Middle frontal gyrus (tissue), 1 donor: ENCODE results near the gene RHO.

Experiments used
- DNase-seq: peaks from one replicate; pipeline ENCODE4 v3.0.0-alpha.2; 2015; ENCODE audit warnings: low spot score; ENCODE audit errors: extremely low spot score

Gene RHO

DNA sequence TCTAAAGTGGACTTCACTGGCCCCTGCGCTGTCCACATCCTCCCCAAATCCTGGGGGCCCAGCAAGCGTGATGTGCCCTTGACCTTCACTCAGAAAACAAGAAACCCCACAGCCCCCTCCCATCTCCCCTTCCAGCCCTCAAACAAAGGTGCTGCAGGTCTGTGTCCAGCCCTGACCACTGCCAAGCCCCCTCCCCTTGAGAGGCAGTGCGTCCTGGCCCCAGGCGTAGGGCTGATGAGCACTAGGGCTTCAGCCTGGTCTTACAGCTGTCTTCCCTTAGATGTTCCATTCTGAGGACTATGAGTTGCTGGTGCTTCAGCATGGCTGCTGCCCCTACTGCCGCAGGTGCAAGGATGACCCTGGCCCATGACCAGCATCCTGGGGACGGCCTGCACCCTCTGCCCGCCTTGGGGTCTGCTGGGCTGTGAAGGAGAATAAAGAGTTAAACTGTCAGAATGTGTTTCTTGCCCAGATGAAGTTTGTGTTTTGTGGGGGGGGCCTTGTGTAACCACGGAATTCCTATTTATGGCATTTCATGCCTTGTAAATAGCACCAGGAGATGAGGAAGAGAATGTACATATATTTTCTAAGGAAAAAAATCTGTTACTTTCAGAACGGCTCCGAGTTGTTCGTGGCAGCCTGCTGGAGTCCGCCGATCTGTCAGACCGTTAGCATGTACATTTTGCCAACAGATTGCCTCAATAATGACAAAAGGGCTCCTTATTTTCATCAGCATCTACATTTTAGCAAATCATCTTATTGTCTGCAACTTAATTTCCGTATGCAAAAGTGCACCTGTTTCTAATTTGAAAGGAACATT, 8.3 kb upstream of the RHO start:
- DNase-seq = no peak

DNA sequence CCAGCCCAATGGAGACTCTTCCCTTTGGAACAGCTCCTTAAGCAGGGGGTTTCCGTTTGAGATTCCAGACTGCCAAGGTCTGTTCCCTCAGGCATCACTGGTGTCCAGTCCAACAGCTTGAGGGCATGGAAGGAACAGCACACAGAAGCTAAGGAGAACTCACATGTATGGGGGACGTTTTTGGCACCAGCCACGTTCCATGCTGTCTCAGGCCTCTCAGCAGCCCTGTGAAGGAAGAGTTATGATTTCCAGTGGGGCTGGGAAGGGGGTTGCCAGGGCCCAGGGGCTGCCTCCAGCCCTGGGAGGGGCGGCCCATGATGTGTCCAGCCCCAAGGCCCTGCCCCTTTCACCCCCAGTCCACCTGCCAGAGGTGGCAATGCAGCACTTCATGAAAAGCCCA, 7.5 kb upstream of the RHO start:
- no peak for DNase-seq

DNA sequence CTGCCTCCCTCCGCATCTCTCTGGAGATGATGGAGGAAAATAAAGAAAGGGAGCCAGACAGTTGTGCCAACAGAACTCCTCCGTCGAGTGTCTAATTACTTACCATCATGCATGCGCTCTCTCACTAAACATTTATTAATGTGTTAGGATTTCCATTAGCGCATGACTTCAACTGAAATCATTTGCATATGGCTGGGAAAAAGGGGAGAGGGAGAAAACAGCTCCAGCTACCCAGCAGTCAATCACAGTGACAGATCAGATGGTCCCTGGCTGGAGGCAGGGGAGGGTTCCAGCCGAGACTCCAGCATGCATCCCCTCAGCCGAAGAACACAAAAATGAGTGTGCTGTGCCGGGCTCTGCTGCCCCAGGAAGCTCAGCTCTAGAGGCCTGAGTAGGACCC, 6.8 kb upstream of the RHO start:
- DNase-seq = no peak

- DNase-seq = no peak
These were observed 5.5 kb upstream of the RHO start for GRCh38 chr3:129522953-129523352.

DNA sequence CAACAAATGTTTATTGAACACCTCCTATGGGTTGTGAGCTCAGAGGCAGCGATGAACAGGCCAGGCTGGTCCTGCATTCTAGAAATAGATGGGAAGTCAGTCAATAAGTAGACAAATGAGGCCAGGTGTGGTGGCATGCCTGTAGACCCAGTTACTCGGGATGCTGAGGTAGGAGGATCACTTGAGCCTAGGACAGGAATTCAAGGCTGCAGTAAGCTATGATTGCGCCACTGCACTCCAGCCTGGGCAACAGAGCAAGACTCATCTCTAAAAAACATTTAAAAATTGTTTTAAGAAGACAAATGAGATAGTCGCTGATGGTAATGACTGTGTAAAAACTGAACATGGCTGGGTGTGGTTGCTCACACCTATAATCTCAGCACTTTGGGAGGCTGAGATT, 4.4 kb upstream of the RHO start:
- DNase-seq = no peak

- no peak for DNase-seq
These were observed 3.0 kb upstream of the RHO start for GRCh38 chr3:129525341-129525968.

DNA sequence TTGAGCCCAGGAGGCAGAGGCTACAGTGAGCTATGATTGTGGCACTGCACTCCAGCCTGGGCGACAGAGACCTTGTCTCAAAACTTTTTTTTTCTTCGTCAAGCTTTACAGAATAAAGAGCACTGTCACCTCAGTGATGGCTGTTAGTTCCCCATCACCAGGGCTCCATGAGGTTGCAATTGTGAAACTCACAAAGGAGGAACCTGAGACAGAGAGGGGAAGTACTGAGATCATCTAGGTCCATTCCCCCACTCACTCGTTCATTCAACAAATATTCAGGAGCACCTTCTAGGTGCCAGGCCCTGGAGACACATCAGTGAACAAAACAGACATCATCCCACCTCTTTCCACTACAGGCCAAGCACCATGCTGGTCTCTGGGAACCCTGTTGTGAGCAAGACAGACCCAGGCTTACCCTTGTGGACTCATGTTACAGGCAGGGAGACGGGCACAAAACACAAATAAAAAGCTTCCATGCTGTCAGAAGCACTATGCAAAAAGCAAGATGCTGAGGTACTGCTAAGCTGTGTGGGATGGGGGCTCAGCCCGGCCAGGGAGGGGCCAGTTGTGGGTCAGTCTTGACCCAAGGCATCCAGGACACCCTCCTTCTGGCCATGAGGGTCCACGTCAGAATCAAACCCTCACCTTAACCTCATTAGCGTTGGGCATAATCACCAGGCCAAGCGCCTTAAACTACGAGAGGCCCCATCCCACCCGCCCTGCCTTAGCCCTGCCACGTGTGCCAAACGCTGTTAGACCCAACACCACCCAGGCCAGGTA, 2.1 kb upstream of the RHO start:
- no peak for DNase-seq

DNA sequence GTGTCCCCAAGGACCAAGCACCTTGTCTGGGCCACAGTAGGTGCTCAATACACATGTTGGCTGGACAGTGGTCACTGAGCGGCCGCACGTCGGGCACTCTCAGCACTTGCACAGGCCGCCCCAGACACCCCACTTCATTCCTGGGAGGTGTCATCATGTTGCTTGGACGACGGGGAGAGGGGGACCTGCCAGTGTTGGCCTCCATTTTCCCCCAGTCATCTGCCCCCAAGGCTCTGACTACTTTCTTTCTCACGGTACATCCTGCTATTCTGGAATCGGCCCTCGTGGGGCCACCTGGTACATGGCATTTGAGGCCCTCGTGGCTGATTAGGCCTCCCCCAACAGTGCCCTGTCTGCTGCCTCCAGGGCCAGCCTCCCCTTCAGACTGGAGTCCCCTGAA, 1.2 kb upstream of the RHO start:
- no peak for DNase-seq

DNA sequence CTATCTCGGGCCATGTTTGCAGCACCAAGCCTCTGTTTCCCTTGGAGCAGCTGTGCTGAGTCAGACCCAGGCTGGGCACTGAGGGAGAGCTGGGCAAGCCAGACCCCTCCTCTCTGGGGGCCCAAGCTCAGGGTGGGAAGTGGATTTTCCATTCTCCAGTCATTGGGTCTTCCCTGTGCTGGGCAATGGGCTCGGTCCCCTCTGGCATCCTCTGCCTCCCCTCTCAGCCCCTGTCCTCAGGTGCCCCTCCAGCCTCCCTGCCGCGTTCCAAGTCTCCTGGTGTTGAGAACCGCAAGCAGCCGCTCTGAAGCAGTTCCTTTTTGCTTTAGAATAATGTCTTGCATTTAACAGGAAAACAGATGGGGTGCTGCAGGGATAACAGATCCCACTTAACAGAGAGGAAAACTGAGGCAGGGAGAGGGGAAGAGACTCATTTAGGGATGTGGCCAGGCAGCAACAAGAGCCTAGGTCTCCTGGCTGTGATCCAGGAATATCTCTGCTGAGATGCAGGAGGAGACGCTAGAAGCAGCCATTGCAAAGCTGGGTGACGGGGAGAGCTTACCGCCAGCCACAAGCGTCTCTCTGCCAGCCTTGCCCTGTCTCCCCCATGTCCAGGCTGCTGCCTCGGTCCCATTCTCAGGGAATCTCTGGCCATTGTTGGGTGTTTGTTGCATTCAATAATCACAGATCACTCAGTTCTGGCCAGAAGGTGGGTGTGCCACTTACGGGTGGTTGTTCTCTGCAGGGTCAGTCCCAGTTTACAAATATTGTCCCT, 1.2 kb downstream of the RHO start:
- DNase-seq = no peak

DNA sequence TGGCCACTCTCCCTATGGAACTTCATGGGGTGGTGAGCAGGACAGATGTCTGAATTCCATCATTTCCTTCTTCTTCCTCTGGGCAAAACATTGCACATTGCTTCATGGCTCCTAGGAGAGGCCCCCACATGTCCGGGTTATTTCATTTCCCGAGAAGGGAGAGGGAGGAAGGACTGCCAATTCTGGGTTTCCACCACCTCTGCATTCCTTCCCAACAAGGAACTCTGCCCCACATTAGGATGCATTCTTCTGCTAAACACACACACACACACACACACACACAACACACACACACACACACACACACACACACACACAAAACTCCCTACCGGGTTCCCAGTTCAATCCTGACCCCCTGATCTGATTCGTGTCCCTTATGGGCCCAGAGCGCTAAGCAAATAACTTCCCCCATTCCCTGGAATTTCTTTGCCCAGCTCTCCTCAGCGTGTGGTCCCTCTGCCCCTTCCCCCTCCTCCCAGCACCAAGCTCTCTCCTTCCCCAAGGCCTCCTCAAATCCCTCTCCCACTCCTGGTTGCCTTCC, 1.9 kb downstream of the RHO start:
- no peak for DNase-seq

- DNase-seq = no peak
These were observed 2.4 kb downstream of the RHO start for GRCh38 chr3:129530821-129531220.

- DNase-seq = no peak
These were observed 3.3 kb downstream of the RHO start for GRCh38 chr3:129531699-129532098.

DNA sequence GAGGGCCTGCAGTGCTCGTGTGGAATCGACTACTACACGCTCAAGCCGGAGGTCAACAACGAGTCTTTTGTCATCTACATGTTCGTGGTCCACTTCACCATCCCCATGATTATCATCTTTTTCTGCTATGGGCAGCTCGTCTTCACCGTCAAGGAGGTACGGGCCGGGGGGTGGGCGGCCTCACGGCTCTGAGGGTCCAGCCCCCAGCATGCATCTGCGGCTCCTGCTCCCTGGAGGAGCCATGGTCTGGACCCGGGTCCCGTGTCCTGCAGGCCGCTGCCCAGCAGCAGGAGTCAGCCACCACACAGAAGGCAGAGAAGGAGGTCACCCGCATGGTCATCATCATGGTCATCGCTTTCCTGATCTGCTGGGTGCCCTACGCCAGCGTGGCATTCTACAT, 3.8 kb downstream of the RHO start:
- DNase-seq = no peak

GRCh38 chr3:129533406-129533805, 5.0 kb downstream of the RHO start:
- no peak for DNase-seq

DNA sequence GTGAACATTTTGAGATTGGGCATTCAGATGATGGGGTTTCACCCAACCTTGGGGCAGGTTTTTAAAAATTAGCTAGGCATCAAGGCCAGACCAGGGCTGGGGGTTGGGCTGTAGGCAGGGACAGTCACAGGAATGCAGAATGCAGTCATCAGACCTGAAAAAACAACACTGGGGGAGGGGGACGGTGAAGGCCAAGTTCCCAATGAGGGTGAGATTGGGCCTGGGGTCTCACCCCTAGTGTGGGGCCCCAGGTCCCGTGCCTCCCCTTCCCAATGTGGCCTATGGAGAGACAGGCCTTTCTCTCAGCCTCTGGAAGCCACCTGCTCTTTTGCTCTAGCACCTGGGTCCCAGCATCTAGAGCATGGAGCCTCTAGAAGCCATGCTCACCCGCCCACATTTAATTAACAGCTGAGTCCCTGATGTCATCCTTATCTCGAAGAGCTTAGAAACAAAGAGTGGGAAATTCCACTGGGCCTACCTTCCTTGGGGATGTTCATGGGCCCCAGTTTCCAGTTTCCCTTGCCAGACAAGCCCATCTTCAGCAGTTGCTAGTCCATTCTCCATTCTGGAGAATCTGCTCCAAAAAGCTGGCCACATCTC, 6.1 kb downstream of the RHO start:
- DNase-seq = no peak

DNA sequence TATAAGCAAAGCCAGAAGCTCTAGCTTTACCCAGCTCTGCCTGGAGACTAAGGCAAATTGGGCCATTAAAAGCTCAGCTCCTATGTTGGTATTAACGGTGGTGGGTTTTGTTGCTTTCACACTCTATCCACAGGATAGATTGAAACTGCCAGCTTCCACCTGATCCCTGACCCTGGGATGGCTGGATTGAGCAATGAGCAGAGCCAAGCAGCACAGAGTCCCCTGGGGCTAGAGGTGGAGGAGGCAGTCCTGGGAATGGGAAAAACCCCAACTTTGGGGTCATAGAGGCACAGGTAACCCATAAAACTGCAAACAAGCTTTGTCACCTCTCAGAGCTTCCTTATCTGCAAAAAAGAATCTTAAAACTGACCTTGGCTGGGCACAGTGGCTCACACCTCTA, 6.6 kb downstream of the RHO start:
- no peak for DNase-seq

DNA sequence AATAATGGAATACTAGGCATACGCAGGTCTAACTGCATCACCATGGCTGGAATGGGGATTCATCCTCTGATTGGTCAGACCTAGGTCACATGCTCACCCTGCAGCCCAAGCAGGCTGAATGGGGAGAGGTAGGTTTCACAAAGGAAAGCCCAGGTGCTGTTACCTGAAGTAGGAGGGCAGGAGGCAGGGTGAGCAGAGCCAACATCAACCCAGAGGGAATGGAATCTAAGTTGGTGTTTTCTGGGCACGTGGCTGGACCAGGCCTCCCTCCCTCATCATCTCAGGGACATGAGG, 7.9 kb downstream of the RHO start:
- no peak for DNase-seq

DNA sequence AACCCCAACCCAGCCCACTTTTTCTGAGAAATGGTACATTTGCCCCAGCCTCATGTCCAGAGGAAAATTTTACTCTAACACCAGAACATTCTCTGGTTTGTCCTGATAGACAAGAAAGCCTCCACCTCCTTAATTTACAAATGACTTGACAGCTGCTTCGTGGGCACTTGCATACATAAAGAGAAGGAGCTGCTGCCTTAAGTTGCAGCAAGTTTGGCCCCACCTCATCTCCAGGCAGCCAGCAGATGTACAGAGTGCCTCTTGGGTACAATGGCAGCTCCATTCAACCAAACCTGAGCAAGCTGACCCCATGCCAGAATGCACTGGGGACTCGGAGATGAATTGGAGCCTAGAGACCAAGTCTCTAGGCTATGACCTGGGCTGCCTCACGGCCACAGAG, 8.4 kb downstream of the RHO start:
- DNase-seq = no peak

DNA sequence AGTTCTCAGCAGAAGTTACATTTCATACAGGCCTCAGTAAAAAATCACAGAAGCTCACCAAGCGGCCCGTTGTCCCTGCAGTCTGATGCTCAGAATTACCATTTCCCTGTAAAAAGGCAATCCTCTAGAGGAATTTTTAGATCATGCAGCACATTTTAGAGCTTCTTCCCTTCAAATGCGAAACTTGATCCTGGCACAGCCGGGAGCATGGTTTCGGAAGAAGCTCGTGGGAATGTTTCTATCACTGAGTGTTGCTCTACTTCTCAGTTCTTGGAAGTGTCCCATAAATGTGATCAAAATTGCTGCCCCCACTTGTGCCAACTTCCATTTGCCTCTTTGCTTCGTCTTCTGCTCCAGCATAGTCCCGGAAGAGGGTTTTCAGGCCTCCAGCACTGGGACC, 10.8 kb downstream of the RHO start:
- no peak for DNase-seq

DNA sequence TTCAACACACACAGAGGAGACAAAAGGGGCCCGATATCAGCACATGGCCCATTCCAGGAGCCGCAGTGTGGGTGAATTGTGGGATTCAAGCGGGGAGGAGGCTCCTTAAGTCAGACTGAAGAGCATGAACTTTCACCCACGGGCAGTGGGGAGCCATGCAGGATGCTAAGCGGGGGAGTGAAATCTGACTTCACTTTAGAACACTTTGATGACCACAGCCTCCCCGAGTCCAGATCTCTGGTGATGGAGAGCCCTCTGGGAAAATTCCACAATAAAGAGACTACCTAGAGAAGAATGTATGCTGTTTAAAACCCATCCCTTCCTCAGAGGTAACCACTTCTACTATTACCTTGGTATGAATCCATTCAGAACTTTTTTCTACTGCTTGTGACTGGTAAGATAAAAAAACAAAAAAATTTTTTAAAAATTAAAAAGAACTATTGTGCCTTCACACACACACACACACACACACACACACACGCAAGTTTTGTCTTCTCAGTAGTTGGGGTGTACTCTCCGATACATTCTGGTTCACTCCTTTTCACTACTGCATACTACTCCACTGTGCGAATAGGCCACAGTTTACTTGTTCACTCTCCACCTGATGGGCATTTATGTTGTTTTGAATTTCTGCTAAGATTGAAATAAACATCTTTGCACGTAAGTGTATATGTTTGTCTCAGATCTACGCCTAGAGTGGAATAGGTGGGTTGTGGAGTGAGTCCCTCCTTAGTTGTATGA, 12.5 kb downstream of the RHO start:
- no peak for DNase-seq

GRCh38 chr3:129542747-129543146, 14.3 kb downstream of the RHO start:
- DNase-seq = no peak
